Hippocampal formation (tissue), 2 donors: ENCODE data around the gene FAM120A.

Experiments
- DNase-seq, 2 donors: peaks; one replicate each; lab custom pipeline; 2025; lab: John Stamatoyannopoulos, UW

FAM120A gene

DNA sequence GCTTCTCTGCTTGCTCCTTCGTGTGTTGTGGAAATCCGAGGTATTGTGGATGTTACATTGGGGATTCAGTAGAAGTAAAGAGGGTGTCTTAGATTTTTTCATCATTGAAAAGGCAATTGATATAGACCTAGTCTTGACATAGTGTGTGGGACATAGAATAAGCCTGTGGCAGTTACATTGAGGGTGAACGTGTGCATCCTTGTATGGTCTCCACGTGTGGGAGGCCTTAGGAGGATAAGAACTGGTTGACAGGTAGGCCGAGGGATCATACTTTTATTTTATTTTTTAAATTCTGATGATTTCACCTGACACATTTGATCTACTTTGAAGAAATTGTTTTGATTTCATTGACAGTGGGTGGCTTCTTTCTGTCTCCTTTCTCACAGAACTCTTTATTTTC, 18.9 kb downstream of the FAM120A start:
- no peak for DNase-seq

DNA sequence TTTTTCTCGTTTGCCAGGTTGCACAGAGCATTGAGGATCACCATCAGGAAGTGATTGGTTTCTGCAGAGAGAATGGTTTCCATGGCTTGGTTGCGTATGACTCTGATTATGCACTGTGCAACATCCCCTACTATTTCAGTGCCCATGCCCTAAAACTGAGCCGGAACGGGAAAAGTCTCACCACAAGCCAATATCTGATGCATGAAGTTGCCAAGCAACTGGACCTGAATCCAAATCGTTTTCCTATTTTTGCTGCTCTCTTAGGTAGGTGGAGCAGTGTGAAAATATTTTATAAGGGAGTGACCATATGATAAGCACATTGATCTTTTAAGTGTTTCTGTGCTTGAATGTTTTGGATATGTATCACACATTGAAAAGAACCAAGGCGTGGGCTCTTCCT, 19.6 kb downstream of the FAM120A start:
- DNase-seq = no peak

DNA sequence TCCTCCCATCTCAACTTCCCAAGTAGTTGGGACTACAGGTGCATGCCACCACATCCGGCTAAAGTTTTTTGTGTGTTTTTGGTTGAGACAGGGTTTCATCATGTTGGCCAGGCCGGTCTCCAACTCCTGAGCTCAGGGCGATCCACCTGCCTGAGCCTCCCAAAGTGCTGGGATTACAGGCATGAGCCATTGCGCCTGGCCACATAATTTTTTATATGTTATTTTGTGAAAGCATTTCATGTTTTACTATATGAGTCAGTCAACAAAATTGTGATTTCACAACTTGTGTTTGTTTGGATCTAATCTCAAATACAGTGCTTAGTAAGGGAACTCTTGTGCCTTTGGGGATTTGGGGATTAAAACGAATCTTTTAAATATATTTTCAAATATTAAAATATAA, 21.9 kb downstream of the FAM120A start:
- no peak for DNase-seq

DNA sequence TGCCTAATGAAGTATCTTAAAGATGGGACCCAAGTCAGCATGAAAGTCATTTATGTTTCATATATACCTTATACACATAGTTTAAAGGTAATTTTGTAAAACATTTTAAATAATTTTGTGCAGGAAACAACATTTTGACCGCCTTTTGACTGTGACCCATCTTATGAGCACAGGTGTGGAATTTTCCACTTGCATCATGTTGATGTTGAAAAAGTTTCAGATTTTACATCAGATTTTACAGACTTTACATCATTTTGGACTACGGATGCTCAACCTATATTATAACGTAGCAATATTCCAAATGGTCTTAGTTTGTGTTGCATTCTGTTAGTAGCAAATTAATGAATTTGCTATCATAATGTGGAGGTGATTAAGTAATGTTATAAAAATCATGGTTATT, 23.6 kb downstream of the FAM120A start:
- DNase-seq = no peak

DNA sequence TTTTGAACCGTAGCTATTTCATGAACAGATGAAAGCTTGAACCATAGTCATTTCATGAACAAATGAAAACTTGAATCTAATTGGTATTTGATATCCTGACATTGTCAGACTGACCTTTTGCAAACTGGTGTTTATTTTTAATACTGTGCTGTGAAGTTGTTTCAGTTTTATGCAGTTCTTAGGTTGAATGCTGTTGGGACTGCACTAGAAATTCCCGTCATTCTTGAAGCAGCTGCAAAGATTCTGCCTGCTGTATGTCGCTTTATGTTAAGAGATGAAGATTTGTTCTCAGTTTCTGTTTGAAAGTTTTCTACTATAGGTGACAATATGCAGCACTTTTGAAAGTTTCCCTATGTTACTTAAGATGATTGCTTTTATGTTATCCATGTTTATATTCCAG, 24.4 kb downstream of the FAM120A start:
- no peak for DNase-seq

DNA sequence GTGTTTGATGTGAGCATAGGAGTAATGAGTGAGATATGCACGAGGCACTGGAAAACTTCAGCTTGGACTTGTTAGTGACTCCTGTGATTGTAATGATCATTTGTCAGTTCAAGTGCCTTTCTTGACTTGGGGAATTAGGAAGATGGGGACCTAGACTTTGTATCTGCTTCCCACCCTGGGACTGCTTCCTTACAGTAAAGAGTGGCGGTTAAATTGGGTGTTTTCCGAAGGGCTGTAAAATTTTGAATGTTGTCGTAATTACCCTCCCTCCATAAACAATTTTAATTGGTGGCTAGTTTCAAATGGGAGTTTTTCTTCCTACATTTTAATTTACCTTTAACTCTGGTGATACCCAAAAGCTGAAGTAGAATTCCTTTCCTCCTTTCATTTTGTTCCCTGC, 25.4 kb downstream of the FAM120A start:
- no peak for DNase-seq

DNA sequence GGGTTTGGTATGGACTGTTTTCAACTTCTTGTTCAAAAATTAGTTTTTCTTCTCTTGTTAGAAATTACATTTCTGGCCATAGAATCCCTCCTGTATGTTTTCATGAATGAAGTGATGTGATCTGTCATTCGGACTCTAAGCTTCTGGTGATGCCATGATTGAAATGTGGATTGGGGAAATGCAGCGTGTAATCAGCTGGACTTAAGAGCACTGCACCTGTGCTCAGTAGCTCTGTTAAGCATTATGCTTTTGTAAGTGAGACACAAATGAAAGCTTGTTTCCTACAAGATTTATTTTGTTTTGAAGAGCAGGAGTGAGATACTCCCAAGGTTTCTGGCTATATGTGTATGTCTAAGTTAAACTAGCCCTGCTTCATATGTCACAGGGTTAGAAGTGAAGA, 25.9 kb downstream of the FAM120A start:
- DNase-seq = no peak

DNA sequence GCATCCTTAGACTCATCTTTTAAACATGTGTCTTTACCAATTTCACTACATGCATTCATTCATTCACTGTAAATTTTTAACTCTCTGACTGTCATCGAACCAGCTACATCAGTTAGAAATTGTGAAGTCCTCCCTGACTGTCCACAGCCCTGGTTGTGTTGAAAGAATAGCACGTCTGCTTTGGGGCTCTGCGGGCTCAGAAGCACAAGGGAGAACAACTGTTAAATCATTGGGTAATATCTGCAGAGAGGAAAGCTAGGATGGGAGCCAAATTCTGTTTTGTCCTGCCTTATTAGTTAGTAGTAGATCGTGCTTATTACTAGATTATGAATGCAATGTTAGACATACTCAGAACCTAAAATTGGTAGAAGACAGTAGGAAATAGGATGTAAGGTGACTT, 28.2 kb downstream of the FAM120A start:
- no peak for DNase-seq

DNA sequence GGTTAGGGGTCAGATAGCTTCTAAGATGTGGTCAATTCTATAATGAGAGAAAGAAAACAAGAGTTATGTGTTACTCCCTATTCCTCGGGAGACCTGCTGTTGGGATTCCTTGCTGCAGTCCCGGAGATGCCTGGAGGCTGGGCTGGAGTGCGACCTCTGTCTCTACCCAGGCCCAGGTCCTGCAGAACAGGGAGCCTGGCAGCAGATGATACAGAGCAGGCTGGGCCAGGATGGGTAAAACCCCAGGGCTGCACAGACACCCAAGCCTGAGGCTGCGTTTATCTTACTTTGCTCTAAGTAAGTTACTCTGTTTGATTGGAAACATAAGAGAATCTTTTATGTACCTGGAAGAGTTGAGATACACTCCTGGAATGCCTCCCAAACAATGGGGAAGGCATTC, 28.8 kb downstream of the FAM120A start:
- DNase-seq = no peak

DNA sequence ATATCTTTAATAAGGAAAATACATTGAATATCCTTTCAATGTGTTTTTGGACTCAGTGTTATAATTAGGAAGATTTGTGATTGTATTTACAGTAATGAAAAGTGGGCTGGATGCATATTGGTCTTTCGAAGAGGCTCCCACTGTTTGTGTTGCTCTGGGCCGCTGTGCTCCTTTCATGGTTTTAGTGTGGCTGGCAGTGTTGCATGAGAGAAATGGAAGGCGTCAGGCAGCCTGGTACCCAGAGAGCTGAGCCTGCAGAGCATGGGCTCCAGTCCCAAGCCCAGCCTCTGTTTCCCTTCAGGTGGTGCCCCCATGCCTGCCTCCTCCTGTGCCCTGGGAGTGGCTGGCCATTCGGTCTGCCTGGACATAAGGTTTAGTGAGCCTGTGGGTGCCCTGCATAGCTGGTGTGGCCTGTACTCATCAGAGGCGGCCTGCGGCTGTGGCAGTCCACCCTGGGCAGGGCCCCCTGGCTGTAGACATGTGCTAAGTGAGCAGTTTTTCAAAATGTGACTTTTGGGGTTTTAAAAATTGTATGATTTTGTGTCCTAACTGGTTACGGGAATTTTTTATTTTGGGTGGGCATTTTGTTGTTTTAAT, 29.3 kb downstream of the FAM120A start:
- DNase-seq = no peak

DNA sequence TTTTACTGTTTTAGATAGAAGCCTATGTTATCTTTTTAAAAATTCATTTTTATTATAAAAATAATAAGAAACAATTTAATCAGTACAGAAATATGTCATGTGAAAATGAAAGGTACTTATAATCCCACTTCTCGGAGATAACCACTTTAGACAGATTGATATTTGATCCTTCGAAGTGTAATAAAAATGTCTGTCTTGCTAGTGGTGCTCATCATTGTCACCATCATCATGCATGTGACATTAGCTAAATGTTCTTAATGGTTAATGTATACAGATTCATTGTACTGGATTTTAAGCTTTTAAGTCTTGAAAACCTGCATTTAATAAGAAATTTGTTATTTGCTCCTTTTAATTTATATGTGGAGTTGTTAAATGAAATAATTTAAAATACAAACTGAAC, 32.0 kb downstream of the FAM120A start:
- DNase-seq = no peak

DNA sequence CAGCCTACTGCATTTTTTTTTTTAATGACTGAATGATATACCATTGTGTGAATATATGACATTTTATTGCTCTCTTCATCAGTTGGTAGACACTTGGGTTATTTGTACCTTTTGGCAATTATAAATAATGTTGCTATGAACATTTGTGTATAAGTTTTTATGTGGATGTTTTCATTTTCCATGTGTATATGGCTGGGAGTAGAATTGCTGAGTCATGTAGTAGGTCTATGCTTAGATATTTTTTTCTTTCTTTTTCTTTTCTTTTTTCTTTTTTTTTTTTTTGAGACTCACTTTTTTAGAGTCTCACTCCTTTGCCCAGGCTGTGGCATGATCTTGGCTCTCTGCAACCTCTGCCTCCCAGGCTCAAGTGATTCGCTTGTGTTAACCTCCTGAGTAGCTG, 34.8 kb downstream of the FAM120A start:
- no peak for DNase-seq

DNA sequence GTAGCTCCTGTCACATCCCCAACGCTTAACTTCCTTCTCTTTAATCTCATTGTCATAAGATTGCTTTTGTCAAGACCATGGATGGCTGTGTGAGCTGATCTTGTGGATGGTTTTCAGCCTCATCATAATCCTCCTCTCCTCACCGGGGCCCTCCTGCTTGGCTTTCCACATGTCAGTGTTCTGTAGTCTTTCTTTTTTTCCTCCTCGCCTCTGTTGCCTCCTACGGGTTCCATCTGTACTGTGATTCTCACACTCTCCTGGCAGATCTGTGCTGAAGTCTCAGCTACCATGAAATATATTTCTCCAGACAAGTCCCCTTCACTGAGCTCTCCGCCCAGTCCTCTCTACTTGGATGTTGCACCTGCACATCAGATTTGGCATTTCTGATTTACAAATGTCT, 36.8 kb downstream of the FAM120A start:
- DNase-seq = peak in 1 of 2 donors; percentile 35

DNA sequence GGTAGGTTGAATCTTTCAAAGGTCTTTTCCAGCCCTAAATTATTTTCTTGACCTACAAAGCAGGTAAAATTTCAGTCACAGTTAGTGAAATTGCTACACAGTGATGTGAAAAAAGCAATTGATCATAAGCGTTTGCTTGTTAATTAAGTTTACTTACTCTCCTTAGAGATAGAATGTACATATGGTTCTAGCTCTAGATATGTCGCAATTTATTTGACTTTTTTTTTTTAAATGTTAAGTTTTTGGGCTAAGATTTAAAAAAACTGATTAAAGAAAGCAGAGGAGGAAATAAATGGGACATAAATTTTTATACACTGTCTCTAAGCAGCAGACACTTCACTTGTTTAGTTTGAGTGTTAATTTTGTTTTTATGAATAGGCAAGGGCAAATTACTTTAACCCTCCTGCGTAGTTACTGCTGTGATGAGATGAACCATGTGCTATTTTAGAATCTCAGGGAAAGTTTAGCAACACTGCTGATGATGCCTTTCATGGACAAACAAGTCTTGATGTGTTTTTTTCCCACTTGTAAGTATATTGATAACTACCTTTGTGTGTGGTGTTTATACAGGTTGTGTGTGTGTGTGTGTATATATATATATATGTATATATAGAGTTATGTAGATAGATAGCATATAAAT, 40.2 kb downstream of the FAM120A start:
- no peak for DNase-seq

DNA sequence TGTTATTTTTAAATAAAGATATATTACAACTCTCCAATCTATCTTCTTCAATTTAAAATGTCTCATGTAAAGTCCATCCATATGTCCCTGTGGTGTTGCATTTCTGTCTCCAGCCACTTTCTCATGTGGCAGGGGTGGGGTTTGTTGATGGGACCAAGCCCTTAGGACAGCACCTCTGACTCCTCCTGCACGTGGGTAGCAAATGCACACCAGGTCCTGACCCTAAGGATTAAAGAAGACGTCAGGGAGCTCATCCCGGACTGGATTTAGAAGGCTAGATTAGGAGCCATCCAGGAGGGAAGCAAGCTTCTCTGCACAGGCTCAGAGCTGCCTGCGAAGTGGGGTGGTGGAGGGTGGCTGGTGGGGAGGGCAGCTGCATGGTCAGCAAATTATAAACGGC, 40.8 kb downstream of the FAM120A start:
- no peak for DNase-seq

DNA sequence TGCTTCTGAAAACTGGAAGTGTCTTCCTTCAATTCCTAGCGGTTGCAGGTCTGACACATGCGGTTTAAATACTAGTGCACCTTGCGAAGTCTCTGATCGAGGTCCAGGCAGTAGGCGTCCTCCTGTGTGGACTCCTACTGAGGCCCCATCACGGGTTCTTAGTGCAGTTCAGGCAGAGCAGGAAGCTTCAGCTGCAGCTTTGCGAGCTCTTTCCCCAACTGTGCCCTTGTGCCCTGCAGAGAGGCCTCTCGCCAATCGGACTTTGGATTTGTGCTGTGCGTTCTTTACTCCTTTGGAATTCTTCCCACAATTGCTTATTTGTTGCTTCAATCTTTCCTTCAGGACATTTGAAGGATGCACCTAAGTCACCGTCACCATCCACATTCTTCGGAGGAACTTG, 42.5 kb downstream of the FAM120A start:
- no peak for DNase-seq

DNA sequence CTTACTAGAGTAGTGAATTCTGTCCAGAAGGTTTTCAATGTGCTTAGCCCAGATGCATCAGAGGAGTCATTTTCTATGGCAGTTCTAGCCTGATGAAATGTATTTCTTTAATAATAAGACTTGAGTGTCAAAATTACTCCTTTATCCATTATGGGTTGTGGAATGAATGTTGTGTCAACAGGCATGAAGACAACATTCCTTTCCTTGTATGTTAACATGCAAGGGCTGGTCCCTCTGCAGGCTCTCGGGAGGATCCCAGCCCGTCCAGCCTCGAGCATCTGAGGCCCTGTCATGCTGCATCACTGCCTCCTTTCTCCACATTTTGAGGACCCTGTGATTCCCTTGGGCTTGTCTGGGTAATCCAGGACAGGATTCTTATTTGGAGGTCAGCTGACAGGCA, 44.8 kb downstream of the FAM120A start:
- DNase-seq = no peak

DNA sequence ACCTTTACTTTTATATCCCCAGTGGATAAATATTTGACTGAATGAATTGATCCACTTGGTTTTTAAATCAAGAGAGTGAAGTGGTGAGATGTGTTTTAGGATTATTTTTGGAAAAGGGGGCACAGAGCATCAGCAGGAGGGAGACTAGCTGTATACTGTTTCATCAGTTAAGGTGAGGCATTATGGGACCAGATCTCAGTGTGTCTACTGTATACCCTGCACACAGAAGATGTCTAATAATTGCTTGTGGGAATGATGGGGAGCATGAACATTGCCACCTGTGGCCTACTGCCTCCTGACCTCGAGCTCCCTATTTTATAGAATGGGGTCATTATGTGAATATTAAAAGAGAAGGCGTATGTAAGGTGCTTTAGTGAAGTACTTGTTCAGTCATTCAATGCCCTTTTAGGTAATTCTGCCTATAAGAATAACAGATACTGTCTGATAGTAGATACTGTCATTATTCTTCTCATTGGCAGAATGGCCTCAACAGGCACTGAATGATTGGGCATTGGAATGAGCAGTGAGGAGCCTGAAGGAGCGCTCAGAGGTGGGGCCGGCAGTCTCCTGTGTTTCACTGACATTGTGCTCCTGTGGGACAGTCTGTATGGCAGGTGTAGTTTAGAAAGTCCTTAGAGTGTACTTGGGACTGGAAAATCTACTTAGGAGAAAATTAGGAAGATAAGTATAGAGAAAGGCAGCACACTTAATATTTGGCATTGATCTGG, 49.2 kb downstream of the FAM120A start:
- DNase-seq = no peak

DNA sequence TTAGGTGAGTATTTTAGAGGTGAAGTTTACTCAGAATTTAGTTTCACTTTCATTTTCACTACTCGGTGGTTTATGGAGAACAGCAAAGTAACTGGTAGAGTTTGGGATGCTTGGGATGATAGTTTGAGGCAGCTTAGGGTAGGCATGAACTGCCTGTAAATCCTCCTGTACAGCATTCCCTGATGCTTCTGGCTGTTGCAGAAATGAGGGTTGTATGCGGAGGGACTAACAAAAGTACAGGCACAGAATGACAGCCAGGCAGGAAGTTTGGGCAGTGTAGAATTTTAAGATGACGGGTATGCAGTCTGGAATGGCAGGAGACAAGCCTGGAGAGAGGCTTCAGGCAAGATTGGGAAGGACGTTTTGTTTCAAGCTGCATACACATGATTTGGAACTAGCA, 49.9 kb downstream of the FAM120A start:
- DNase-seq = no peak

DNA sequence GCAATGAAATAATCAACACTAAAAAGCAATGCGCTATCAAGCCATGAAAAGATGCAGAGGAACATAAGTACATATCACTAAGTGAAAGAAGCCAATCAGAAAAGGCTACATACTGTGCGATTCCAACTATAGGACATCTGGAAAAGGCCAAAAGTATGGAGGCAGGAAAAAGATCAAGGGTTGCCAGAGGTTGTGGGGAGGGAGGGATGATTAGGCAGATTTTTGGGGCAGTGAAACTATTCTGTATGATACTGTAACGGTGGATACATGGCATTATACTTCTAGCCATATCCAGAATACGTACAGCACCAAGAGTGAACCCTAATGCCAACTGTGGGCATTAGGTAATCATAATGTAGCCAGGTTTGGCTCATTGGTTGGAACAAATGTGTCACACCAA, 51.9 kb downstream of the FAM120A start:
- no peak for DNase-seq

DNA sequence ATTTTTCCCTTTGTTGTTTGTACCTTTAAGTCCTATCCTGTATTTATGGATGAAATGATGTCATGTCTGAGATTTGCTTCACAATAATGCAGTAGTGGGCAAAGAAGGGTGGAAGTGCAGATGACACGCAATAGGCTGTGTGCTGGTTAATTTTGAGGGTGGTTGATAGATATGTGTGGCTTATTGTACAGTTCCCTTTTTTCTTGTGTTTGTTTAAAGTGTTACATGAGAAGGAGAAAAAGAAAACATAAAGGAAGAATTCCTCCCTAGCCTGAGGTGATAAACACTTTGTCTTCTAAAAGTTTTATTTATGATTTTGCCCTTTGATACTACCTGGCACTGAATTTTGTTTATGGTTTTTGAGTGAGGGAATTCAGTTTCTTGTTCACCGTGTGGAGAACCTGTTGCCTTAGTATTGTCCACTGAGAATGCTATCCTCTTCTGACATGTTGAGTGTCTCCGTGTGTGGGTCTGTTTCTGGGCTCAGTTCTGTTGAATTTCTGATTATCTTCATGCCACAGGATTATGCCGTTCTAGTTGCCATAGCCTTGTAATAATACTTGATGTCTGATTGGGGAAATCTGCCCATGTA, 54.2 kb downstream of the FAM120A start:
- no peak for DNase-seq

DNA sequence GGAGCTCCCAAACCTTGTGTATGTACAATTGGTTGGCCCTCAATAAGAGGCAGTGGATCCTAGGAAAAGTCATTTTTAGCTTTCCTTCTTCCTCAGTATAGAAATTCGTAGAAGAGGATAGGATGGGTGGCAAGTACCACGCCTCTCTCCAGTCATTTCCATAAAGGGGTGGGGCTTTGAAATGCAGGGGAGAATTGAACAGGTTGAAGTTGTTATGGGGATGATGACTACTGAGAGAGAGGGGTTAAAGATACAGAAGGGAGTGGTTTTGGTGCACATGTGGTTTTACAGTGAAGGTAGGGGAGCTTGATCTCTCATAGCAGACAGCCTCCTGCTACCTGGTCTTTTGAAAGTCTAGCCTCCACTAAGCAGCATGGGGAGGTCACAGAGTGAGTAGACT, 56.3 kb downstream of the FAM120A start:
- DNase-seq = no peak

DNA sequence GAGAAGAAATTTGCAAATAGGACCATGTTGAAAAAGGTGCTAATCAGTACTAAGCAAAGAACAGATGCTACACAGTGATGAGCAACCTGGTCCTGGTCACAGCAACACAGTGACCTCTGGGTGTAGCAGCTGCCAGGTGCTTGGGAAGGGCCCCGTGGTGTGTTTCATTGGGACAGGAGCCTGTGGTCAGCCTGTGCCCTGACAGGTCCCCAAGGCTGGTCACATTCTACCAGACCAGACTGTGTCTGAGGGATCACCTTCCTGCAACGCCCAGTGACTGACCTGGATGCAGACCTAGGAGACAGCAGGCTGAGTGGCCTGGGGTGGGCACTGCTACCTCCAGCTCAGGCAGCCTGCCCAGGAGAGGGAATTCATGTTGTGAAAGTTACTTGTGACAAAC, 56.7 kb downstream of the FAM120A start:
- DNase-seq = no peak
